Esophagus mucosa (tissue), 1 donor: ENCODE results near the gene ATG13. TPM values are rescaled to one million over a fixed set of nuclear protein-coding genes. Genes with fewer than 3 reads are reported as not detected.
"Not testable (repeated sequence)": the region's sequence is repeated elsewhere in the genome, so short reads cannot be mapped to it uniquely, and the experiment has no call there.

Experiments
- ATAC-seq: fragments of 200-7000 bp; cut with Tn5 transposase; one replicate; pipeline ENCODE4 v1.9.1; 2020
- total RNA-seq: library from RNA; stranded (reverse); gene quantifications from one replicate; pipeline ENCODE4 v1.2.4, GENCODE V29; 2023
- donor health status: DM: yes; HTN: yes; CAD: no.

The ATG13 gene
- total RNA-seq, 1 donor from 2014 or later, result 37.3 TPM

GRCh38 chr11:46649180-46649738 lies 31.9 kb downstream of the ATG13 start:
- ATAC-seq, result peak; percentile 44

GRCh38 chr11:46655631-46656030 lies 38.3 kb downstream of the ATG13 start:
- no peak for ATAC-seq

- ATAC-seq, result no peak
Observed at GRCh38 chr11:46657186-46657585, 39.8 kb downstream of the ATG13 start.

DNA sequence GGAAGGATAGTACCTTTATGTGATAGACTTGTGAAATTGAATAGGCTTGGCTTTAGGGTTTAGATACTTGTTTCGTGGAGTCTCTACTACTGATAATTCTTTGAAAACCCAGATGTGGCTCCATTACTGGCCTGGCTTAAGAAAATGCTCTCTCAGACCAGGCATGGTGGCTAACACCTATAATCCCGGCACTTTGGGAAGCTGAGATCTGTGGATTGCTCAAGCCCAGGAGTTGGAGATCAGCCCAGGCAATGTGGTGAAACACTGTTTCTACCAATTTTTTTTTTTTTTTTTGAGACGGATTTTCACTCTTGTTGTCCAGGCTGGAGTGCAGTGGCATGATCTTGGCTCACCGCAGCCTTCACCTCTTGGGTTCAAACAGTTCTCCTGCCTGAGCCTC lies 40.9 kb downstream of the ATG13 start:
- no peak for ATAC-seq

GRCh38 chr11:46659908-46660307 lies 42.6 kb downstream of the ATG13 start:
- no peak for ATAC-seq

- no peak for ATAC-seq
Observed at GRCh38 chr11:46661836-46662235, 44.5 kb downstream of the ATG13 start.

DNA sequence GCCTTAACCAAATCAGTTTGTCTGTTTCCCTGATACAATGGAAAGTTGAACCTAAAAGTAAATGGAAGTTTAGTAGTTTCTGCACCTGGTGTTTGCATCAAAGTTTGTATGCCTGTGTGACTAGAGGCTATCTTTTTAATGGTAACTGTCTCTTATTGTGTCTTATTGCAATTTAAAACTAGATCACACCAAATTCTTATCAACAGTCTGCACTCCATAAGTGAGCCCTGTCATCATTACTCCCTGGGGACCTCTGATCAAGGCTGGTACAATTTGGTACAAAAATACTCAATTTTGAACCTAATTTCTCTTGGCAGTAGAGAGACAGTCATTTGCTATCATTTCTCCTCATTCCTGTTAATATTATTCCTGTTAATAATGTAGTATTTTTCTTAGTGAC lies 45.0 kb downstream of the ATG13 start:
- no peak for ATAC-seq

GRCh38 chr11:46663277-46663940 lies 46.1 kb downstream of the ATG13 start:
- no peak for ATAC-seq

DNA sequence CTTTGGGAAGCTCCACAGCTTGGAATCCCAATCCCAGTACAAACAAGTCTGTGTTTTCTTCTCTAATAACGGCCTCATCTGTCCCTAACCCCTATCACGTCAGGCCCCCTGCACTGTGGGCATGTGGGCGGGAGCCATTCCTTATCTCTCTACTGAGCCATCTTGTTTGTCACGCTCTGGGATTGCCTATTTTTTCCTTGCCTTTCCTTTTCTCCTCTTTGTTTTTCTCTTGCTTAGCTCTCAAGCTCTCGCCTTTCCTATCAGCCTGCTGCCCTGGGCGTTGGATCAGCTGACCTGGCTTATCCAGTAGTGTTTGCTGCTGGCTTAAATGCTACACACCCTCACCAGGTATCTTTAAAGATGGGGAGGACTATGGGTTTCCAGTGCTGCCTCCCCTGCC lies 47.3 kb downstream of the ATG13 start:
- ATAC-seq, result no peak

DNA sequence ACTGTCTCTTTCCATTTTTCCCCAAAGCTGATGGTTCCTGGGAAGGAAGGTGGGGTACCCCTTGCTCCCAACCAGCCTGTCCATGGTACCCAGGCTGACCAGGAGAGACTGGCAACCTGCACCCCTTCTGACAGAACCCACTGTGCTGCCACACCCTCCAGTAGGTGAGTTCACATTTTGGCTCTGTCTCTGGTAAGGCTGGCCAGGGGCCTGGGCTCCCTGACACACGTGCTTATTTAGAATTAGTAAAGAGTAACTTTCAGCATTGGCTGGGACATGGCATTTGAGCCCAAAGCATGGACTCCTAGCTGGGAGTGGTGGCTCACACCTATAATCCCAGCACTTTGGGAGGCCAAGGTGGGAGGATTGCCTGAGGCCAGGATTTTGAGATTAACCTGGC lies 48.0 kb downstream of the ATG13 start:
- ATAC-seq, result no peak

DNA sequence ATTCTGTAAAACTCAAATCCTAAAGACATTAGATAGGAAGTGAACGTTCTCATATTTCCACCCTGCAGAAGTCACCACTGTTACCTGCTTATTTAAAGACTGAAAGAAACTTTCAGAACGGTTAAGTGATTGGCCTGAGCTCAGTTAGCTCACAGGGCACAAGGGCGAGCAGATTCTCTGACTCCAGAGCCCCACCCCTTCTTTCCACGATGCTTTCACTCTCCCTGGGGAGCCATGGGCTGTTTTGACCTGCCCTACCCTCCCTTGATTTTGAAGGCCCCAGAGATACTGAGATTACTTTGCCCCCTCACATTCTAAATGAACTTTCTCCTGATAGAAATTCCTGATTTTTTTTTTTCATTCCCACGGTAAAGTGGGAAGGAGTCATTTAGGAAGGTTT lies 49.2 kb downstream of the ATG13 start:
- ATAC-seq, result no peak

- no peak for ATAC-seq
Observed at GRCh38 chr11:46667043-46667481, 49.7 kb downstream of the ATG13 start.

- ATAC-seq, result no peak
Observed at GRCh38 chr11:46668480-46669085, 51.2 kb downstream of the ATG13 start.

DNA sequence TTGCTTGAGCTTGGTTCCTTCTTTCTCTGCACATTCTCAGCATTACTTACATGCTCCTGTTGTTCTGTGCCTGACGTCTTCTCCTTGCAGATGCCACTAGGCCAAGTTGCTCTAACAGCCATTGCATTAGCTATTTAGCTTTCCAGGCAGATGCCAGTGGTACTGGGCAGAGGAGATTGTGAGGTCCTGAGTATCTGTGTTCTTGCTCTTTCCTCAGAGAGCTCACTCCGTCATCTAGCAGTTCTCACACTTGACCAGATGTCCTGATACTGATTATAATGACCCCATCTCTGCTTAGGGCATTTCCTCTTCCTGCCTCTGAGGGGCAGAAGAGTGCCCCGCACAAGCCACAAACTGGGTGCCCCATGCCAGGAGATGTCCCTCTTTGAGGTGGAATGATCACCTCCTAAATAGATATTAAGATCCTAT lies 52.4 kb downstream of the ATG13 start:
- no peak for ATAC-seq

DNA sequence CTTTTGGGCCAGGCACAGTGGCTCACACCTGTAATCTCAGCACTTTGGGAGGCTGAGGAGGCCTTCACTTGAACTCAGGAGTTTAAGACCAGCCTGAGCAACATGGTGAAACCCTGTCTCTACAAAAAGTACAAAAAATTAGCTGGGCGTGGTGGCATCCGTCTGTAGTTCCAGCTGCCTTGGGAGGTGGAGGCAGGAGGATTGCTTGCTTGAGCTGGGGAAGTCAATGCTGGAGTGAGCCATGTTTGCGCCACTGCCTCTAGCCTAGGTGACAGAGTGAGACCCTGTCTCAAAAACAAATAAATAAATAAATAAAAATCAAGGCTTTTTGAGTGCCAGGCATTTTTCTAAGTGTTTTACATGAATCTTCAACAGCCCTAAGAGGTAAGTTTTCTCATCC lies 53.2 kb downstream of the ATG13 start:
- ATAC-seq, result not testable (repeated sequence)

DNA sequence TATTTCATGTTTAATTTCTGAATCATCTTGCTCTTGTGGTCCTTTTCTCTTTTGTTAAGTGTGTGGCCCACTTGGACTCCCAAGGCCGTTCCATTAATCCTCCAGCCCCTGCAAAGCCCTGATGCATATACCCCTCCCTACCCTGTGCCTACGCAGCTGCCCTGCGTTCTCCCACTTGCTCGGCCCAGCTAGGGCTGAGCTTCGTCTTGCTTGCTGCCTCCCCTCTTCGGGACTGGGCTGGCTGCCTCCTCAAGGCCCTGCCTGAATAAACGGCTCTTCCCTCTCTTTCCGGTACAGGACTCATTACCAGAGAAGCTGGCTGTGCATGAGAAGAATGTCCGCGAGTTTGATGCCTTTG lies 54.6 kb downstream of the ATG13 start:
- ATAC-seq, result no peak

GRCh38 chr11:46672381-46672839 lies 55.1 kb downstream of the ATG13 start:
- ATAC-seq, result no peak

DNA sequence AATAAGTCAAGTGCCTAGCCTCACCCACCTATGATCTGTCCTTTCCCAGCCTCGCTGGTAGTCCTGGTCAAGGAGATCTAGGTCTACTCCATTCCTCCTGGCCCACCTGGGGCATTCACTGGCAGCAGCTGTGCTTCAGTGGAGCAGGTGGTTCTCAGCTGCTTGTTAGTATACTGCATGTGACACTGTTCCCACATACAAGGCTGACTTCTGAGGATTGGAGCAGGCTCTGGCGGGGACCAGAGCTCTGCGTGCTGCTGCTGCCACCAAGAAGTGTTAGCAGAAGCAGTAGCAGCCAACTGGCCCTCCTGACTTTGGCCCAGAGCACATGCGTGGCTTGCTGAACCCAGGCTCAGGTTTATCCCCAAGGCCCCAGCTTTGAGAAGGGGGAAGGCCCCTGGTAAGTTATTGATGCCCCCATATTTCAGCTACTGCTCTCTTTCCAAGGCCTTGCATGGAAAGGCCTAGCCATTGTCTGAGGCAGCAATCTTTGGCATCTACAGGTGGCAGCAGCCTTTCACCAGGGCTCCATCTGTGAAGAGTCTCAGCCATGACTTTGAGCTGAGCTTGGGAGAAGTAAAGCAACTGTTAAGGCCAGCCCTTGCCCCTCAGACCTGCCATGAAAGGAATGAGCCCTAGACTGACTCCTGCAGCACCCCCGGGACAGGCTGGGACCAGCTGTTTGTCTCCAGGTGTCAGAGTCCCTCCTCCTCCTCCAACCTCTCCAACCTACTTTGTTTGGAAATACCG lies 56.5 kb downstream of the ATG13 start:
- ATAC-seq, result no peak

DNA sequence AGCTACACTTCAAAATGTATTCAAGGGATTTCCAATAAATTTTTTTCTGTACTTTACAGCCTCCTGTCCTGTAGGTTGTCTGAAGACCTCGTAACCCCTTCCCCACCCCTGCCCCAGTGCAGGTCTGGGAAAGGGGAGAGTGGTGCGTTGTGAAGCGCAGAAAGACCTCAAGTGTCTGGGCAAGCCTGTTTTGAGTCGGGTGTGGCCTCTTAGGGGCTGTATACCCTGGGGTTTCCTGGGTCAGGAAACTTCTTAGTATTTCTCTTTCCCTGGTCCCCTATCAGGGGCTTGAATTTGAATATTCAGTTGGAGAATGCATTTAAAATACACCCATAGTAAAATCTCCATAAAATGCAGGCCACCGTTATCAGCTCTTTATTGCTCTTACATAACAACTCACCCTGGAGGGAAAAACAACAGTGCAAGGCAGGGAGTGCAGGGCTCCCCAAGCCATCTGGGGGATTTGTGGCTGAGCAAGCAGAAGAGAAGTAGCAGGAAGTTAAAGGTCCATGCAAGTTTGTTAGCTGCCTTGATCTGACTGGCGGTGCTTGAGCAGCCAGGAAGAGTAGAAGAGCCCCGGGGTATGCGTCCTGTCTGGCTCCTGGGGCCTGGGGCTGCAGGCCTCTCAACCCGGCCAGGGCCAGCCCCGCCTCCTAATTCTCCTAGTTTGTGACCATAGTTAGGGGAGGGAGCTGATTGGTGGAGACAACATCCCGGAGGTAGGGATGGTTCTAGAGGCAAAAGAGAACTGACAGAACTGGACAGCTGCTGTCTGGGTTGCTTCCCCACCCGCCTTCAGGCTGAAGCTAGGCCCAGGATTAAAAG lies 57.3 kb downstream of the ATG13 start:
- peak; percentile 23 for ATAC-seq

DNA sequence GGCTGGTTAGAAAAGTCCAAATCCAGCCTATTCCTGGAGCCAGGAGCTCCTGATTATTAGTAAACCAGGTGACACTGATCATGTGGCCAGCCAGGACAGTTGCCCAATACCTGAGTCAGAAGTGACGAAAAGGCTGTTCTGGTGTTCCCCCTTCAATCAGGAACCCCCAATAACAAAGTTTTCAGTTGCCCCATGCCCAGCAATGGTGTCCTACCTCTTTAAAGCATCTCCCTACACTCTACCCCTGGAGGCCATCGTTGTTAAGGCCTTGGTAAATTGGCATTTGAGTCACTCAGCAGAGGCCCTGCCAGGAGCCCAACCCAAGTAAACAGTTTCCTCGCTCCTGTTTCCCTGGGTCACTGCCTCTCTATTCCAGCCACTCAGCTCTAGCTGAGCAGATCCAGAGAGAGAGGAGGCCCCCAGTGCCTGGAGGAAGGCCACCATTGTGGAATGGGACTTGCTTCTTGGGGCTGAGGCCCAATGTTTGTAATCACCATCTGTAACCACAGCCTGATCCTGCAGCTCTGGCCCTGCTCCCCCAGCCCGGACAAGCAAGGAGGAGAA lies 58.0 kb downstream of the ATG13 start:
- peak; percentile 85 for ATAC-seq

GRCh38 chr11:46675949-46676348 lies 58.6 kb downstream of the ATG13 start:
- ATAC-seq, result no peak
